Measurements from ENCODE around the gene MTRR.

The MTRR gene

GRCh38 chr5:7894439-7894838 lies 25.5 kb downstream of the MTRR start:
- DNase-seq (ENCODE audit: low spot score) = no peak
- TF ChIP-seq, protein P1, sequence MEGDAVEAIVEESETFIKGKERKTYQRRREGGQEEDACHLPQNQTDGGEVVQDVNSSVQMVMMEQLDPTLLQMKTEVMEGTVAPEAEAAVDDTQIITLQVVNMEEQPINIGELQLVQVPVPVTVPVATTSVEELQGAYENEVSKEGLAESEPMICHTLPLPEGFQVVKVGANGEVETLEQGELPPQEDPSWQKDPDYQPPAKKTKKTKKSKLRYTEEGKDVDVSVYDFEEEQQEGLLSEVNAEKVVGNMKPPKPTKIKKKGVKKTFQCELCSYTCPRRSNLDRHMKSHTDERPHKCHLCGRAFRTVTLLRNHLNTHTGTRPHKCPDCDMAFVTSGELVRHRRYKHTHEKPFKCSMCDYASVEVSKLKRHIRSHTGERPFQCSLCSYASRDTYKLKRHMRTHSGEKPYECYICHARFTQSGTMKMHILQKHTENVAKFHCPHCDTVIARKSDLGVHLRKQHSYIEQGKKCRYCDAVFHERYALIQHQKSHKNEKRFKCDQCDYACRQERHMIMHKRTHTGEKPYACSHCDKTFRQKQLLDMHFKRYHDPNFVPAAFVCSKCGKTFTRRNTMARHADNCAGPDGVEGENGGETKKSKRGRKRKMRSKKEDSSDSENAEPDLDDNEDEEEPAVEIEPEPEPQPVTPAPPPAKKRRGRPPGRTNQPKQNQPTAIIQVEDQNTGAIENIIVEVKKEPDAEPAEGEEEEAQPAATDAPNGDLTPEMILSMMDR (IDR thresholded peaks at IDR 0.05; ENCODE audit: extremely low read depth, missing control alignments) = no peak

GRCh38 chr5:7894860-7895259 lies 25.9 kb downstream of the MTRR start:
- no peak for DNase-seq (ENCODE audit: low spot score)
- TF ChIP-seq, protein P1 (IDR thresholded peaks at IDR 0.05; ENCODE audit: extremely low read depth, missing control alignments) = no peak

DNA sequence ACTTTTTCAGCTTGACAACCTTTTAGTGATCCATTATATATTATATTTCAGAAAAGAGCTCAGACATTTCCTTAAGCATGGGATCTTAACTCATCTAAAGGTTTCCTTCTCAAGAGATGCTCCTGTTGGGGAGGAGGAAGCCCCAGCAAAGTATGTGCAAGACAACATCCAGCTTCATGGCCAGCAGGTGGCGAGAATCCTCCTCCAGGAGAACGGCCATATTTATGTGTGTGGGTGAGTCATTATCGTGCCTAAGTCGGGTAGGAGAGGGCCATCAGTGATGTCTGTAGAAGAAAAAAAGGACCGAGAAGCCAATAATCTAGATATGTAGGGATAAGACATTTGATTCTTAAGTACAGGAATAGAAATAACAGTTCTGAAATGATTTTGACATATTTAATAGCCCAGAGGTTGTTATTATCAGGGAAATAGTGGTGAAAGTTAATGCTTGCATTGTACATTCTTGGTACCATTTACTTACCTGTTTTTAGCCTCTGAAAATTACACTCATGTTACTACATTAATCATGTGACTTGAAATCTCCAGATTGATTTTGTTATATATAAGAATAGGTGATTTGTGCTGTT lies 28.2 kb downstream of the MTRR start:
- DNase-seq (ENCODE audit: low spot score) = no peak
- TF ChIP-seq, protein P1 (IDR thresholded peaks at IDR 0.05; ENCODE audit: extremely low read depth, missing control alignments) = no peak

GRCh38 chr5:7902201-7902600 lies 33.3 kb downstream of the MTRR start:
- DNase-seq (ENCODE audit: low spot score) = no peak
- TF ChIP-seq, protein P1 (IDR thresholded peaks at IDR 0.05; ENCODE audit: extremely low read depth, missing control alignments) = no peak

DNA sequence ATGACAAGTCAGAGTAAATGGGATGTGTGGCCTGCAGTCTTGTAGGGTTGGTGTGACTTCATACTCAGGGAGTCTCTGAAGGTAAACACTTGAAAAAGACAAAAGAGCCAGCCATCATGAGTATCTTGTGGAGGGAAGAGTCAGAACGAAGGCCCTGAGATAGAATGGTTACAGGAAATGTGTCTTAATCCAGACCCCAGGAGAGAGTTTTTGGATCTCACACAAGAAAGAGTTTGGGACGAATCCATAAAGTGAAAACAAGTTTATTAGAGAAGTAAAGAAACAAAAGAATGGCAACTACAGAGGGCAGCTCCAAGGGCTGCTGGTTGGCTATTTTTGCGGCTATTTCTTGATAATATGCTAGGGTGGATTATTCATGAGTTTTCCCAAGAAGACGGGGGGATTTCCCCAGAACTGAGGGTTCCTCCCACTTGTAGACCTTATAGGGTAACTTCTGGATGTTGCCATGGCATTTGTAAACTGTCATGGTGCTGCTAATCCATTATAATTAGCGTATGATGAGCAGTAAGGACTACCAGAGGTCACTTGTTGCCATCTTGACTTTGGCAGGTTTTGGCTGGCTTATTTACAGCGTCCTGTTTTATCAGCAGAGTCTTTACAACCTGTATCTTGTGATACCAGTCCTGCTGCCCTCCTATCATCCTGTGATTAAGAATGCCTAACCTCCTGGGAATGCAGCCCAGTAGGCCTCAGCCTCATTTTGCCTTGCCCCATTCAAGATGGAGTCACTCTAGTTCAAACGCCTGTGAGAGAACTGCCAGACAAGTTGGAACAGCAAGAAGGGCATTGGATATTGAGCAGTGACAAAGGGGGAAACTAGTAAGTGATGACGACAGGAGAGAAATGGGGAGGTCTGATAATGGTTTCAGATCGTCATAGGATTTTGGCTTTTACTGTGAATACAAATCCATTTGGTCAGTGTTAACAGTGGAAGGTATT lies 34.0 kb downstream of the MTRR start:
- TF ChIP-seq, protein P1 (IDR thresholded peaks at IDR 0.05; ENCODE audit: extremely low read depth, missing control alignments) = no peak

GRCh38 chr5:7904170-7904569 lies 35.2 kb downstream of the MTRR start:
- TF ChIP-seq, protein P1 (IDR thresholded peaks at IDR 0.05; ENCODE audit: extremely low read depth, missing control alignments) = no peak
- DNase-seq (ENCODE audit: low spot score) = no peak

More for the DNA sequence above, 34.0 kb downstream of the MTRR start:
- DNase-seq (ENCODE audit: low spot score) = no peak

- DNase-seq (ENCODE audit: low spot score) = no peak
- TF ChIP-seq, protein P1 (IDR thresholded peaks at IDR 0.05; ENCODE audit: extremely low read depth, missing control alignments) = no peak
These were observed 38.7 kb downstream of the MTRR start for GRCh38 chr5:7907612-7908011.

Measured in GM20000 (cell line).